Measurements from ENCODE around the gene ARFIP1. TPM values are rescaled to one million over a fixed set of nuclear protein-coding genes. Genes with fewer than 3 reads are reported as not detected.
A peak's percentile ranks its signal among the peaks of the same experiment; 100 is the strongest.

ARFIP1 gene
- total and polyA plus RNA-seq, 9 of the 15 experiments (the other 6 are each of a cell fraction or from before 2014, with no cell fraction given) = 14.1 to 25.1 (median 20.9) TPM

DNA sequence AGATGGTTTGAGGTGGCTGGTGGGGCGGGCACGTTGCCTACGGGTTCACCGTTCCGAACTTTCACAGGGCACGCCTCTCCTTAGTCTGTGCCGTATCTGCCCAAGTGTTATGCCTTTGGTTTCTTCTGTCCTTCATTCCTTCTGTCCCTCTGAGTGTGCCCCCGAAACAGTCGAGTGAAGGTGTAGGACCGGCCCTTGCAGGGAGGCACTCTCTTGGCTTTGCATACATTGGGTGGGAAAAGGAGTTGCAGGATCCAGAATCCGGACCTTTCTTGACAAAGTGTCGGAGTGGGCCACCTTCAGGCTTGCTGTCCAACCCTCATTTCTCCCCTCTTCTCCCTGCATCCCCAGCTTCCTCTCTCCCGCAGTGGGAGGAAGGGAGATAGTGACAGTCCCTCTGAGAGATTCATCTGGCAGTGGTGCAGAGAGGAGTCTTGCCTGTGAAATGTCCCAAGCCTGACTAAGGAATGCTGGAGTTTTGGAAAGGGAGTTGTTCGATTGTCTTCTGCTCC is 569 bp downstream of the ARFIP1 start (continued):
- TF ChIP-seq, protein P1, sequence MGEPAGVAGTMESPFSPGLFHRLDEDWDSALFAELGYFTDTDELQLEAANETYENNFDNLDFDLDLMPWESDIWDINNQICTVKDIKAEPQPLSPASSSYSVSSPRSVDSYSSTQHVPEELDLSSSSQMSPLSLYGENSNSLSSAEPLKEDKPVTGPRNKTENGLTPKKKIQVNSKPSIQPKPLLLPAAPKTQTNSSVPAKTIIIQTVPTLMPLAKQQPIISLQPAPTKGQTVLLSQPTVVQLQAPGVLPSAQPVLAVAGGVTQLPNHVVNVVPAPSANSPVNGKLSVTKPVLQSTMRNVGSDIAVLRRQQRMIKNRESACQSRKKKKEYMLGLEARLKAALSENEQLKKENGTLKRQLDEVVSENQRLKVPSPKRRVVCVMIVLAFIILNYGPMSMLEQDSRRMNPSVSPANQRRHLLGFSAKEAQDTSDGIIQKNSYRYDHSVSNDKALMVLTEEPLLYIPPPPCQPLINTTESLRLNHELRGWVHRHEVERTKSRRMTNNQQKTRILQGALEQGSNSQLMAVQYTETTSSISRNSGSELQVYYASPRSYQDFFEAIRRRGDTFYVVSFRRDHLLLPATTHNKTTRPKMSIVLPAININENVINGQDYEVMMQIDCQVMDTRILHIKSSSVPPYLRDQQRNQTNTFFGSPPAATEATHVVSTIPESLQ (CRISPR knock-in tag; IDR thresholded peaks at IDR 0.05) = no peak
- TF ChIP-seq, protein P2, sequence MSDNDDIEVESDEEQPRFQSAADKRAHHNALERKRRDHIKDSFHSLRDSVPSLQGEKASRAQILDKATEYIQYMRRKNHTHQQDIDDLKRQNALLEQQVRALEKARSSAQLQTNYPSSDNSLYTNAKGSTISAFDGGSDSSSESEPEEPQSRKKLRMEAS (CRISPR knock-in tag; IDR thresholded peaks at IDR 0.05) = 0 out of 2 replicates have a peak, but pooled peaks have one; percentile 60
- TF ChIP-seq, protein P3, sequence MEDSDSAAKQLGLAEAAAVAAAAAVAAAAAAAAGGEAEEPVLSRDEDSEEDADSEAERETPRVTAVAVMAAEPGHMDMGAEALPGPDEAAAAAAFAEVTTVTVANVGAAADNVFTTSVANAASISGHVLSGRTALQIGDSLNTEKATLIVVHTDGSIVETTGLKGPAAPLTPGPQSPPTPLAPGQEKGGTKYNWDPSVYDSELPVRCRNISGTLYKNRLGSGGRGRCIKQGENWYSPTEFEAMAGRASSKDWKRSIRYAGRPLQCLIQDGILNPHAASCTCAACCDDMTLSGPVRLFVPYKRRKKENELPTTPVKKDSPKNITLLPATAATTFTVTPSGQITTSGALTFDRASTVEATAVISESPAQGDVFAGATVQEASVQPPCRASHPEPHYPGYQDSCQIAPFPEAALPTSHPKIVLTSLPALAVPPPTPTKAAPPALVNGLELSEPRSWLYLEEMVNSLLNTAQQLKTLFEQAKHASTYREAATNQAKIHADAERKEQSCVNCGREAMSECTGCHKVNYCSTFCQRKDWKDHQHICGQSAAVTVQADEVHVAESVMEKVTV (CRISPR knock-in tag; IDR thresholded peaks at IDR 0.05) = no peak
- TF ChIP-seq RBBP5 (IDR thresholded peaks at IDR 0.05; ENCODE audit: borderline replicate concordance, insufficient read depth, low read length, poor library complexity, severe bottlenecking) = peak; percentile 23
- TF ChIP-seq CTBP1 (IDR thresholded peaks at IDR 0.05; ENCODE audit: borderline replicate concordance) = 0 out of 2 replicates have a peak, but pooled peaks have one; percentile 37
- TF ChIP-seq, protein P4, sequence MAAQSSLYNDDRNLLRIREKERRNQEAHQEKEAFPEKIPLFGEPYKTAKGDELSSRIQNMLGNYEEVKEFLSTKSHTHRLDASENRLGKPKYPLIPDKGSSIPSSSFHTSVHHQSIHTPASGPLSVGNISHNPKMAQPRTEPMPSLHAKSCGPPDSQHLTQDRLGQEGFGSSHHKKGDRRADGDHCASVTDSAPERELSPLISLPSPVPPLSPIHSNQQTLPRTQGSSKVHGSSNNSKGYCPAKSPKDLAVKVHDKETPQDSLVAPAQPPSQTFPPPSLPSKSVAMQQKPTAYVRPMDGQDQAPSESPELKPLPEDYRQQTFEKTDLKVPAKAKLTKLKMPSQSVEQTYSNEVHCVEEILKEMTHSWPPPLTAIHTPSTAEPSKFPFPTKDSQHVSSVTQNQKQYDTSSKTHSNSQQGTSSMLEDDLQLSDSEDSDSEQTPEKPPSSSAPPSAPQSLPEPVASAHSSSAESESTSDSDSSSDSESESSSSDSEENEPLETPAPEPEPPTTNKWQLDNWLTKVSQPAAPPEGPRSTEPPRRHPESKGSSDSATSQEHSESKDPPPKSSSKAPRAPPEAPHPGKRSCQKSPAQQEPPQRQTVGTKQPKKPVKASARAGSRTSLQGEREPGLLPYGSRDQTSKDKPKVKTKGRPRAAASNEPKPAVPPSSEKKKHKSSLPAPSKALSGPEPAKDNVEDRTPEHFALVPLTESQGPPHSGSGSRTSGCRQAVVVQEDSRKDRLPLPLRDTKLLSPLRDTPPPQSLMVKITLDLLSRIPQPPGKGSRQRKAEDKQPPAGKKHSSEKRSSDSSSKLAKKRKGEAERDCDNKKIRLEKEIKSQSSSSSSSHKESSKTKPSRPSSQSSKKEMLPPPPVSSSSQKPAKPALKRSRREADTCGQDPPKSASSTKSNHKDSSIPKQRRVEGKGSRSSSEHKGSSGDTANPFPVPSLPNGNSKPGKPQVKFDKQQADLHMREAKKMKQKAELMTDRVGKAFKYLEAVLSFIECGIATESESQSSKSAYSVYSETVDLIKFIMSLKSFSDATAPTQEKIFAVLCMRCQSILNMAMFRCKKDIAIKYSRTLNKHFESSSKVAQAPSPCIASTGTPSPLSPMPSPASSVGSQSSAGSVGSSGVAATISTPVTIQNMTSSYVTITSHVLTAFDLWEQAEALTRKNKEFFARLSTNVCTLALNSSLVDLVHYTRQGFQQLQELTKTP (IDR thresholded peaks at IDR 0.05; ENCODE audit: low read depth in 1 of 2, partially characterized antibody in 2 of 2) = peak in 1 of 2 experiments; percentile 2
